Measurements from ENCODE around the gene MAGI2. TPM values are rescaled to one million over a fixed set of nuclear protein-coding genes. Genes with fewer than 3 reads are reported as not detected.

Gene MAGI2
- total RNA-seq, 1 experiment from 2014 or later: 0.22 TPM

- DNase-seq (ENCODE audit: low read depth, low spot score) (no peak), ATAC-seq (no peak)
- ChIA-PET CTCF (no interaction called here), RAD21 (ENCODE audit: low non-redundant PET in 1 of 2, low total read pairs in 2 of 2, uncharacterized antibody in 2 of 2, unreplicated experiment in 2 of 2) (no interaction called here), POLR2A (no interaction called here)
- TF ChIP-seq RAD21 (IDR thresholded peaks at IDR 0.05; ENCODE audit: low read depth) (no peak), POLR2A (IDR thresholded peaks at IDR 0.05; ENCODE audit: borderline replicate concordance, extremely low read depth, insufficient read depth, insufficient read length) (no peak), ZFX (IDR thresholded peaks at IDR 0.05) (no peak), EZH2 (IDR thresholded peaks at IDR 0.05) (no peak)
- TF ChIP-seq, protein P1, sequence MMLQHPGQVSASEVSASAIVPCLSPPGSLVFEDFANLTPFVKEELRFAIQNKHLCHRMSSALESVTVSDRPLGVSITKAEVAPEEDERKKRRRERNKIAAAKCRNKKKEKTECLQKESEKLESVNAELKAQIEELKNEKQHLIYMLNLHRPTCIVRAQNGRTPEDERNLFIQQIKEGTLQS (IDR thresholded peaks at IDR 0.05): no peak
- no peaks in the 10 kb centered on the region for H3K36me3 ChIP-seq (ENCODE audit: control insufficient read depth in 1 of 2, insufficient read depth in 2 of 2, low read length in 2 of 2)
- no peak overlapping the region for H3K9ac ChIP-seq (ENCODE audit: low read length)
- H3K9me2 ChIP-seq (ENCODE audit: insufficient read depth): no peaks in the 10 kb centered on the region
- H3K4me2 ChIP-seq (ENCODE audit: low read length): no peak overlapping the region
- no peaks in the 10 kb centered on the region for H3K27me3 ChIP-seq (ENCODE audit: insufficient read depth, low read length)
- H3K4me3 ChIP-seq (replicated peaks in 1 of 2; ENCODE audit: low read depth in 1 of 2, low read length in 2 of 2): no peak overlapping the region
- no peaks in the 10 kb centered on the region for H3K9me3 ChIP-seq (ENCODE audit: control insufficient read depth in 1 of 2, insufficient read depth in 1 of 2, low read depth in 1 of 2, low read length in 2 of 2)
- no peak overlapping the region for H3K27ac ChIP-seq (ENCODE audit: low read depth, low read length)
- H3K4me1 ChIP-seq (ENCODE audit: control insufficient read depth in 1 of 2, insufficient read depth in 2 of 2, low read length in 2 of 2): no peaks in the 10 kb centered on the region
- BruUV-seq (replicated peaks): no TSS peak
- H3K79me2 ChIP-seq (ENCODE audit: insufficient read depth, low read length): no peaks in the 10 kb centered on the region
- no peaks in the 10 kb centered on the region for H4K20me1 ChIP-seq (ENCODE audit: insufficient read depth)
- H2AFZ ChIP-seq (ENCODE audit: low read depth, low read length, poor library complexity, severe bottlenecking): no peak overlapping the region
- intact Hi-C loops (cut with micrococcal nuclease): no loop called here
Measured at GRCh38 chr7:78953726-78954363, 499.6 kb downstream of the MAGI2 start.

DNA sequence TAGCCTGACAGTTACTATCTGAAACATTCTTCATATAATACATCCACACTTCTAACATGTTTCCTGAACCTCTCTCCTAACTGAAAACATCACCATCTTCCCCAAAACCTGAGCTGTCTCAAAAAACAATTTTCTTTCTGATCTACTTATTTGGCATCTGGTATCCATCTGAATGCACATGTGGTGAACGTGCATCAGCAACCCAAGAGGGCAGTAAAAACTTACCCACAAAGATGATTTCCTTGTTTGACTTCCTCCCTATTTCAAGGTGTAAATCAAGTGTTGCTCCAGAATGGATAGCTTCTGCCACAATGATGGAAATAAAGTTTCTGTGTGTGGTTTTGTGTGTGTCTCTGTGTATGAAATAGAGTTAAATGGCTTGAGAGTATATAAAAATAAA, 500.4 kb downstream of the MAGI2 start:
- CTCF ChIA-PET: no interaction called here
- no TSS peak for BruUV-seq (replicated peaks)
- Histone ChIP-seq H3K4me3 (replicated peaks in 1 of 2; ENCODE audit: low read depth in 1 of 2, low read length in 2 of 2) (no peak overlapping the region), H3K4me1 (ENCODE audit: control insufficient read depth in 1 of 2, insufficient read depth in 2 of 2, low read length in 2 of 2) (no peaks in the 10 kb centered on the region), H3K79me2 (ENCODE audit: insufficient read depth, low read length) (no peaks in the 10 kb centered on the region), H3K9me3 (ENCODE audit: control insufficient read depth in 1 of 2, insufficient read depth in 1 of 2, low read depth in 1 of 2, low read length in 2 of 2) (no peaks in the 10 kb centered on the region), H3K9ac (ENCODE audit: low read length) (no peak overlapping the region), H3K27me3 (ENCODE audit: insufficient read depth, low read length) (no peaks in the 10 kb centered on the region), H3K36me3 (ENCODE audit: control insufficient read depth in 1 of 2, insufficient read depth in 2 of 2, low read length in 2 of 2) (no peaks in the 10 kb centered on the region), H3K4me2 (ENCODE audit: low read length) (no peak overlapping the region), H4K20me1 (ENCODE audit: insufficient read depth) (no peaks in the 10 kb centered on the region), H3K9me2 (ENCODE audit: insufficient read depth) (no peaks in the 10 kb centered on the region), H3K27ac (ENCODE audit: low read depth, low read length) (no peak overlapping the region), H2AFZ (ENCODE audit: low read depth, low read length, poor library complexity, severe bottlenecking) (no peak overlapping the region)
- RAD21 ChIA-PET (ENCODE audit: low non-redundant PET in 1 of 2, low total read pairs in 2 of 2, uncharacterized antibody in 2 of 2, unreplicated experiment in 2 of 2): no interaction called here
- no peak for DNase-seq (ENCODE audit: low read depth, low spot score)
- no peak for ATAC-seq
- TF ChIP-seq, protein P2, sequence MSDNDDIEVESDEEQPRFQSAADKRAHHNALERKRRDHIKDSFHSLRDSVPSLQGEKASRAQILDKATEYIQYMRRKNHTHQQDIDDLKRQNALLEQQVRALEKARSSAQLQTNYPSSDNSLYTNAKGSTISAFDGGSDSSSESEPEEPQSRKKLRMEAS (IDR thresholded peaks at IDR 0.05): no peak
- TF ChIP-seq ZFX (IDR thresholded peaks at IDR 0.05): no peak
- TF ChIP-seq, protein P1 (IDR thresholded peaks at IDR 0.05): no peak
- POLR2A ChIA-PET: no interaction called here
- intact Hi-C loops (cut with micrococcal nuclease): no loop called here
